HepG2 (cell line): ENCODE results near the gene NPHP4. TPM values are rescaled to one million over a fixed set of nuclear protein-coding genes. Genes with fewer than 3 reads are reported as not detected.

Source experiments
- ATAC-seq: fragments of 200-7000 bp; cut with Tn5 transposase; 3 replicates; pipeline ENCODE4 v1.9.1; 2020; ENCODE audit warnings: mild to moderate bottlenecking, moderate library complexity
- BruUV-seq: library from RNA; stranded (reverse); fragments of 400-500 nt; replicated peaks from 2 replicates; lab custom pipeline; 2021; lab: Mats Ljungman, UMichigan
- CTCF ChIA-PET: fragments of 300-600 bp; formaldehyde crosslinking; extraction: SDS; loops from one replicate; lab custom pipeline; 2021; ENCODE audit warnings: low total read pairs, inconsistent platforms, low intra/inter-chr PET ratio; lab: Yijun Ruan, JAX
- POLR2A ChIA-PET: fragments of 350-600 bp; sonication (Branson Sonifier 250); formaldehyde crosslinking; loops from one replicate; lab custom pipeline; 2020; ENCODE audit warnings: antibody characterized with exemption, inconsistent platforms; lab: Yijun Ruan, JAX
- DNase-seq: peaks from one replicate; pipeline ENCODE4 v3.0.0-alpha.2; 2015; ENCODE audit warnings: low spot score
- FAIRE-seq: peaks from 3 replicates; lab custom pipeline; 2011; peaks lifted over from hg19 to GRCh38; lab: Jason Lieb, UNC
- H2AFZ ChIP-seq: one replicate; pipeline ENCODE4 v1.6.1; 2011; ENCODE audit warnings: low read length, inconsistent platforms
- H3K27ac ChIP-seq: fragments of 300-600 bp; 3 replicates; pipeline ENCODE4 v1.8.0; 2011; ENCODE audit warnings: mixed run types, mild to moderate bottlenecking, mixed read lengths, low read length, inconsistent platforms; ENCODE audit not compliant: insufficient read depth; ENCODE audit errors: extremely low read length
- H3K27me3 ChIP-seq, 2 experiments: fragments of 200-600 bp in 1 of 2; 2 replicates in 1 of 2; 3 replicates in 1 of 2; pipeline versions ENCODE4 v1.6.0 to v1.8.0; 2011; ENCODE audit warnings: low read length in 2 of 2, mild to moderate bottlenecking in 2 of 2, moderate library complexity in 2 of 2, inconsistent platforms in 1 of 2; ENCODE audit not compliant: insufficient read depth in 2 of 2, control insufficient read depth in 1 of 2
- H3K36me3 ChIP-seq, 2 experiments: fragments of 200-600 bp in 1 of 2; replicated peaks in 1 of 2; 2 replicates in 1 of 2; 3 replicates in 1 of 2; pipeline versions ENCODE4 v1.5.1 to v1.8.0; 2011; ENCODE audit warnings: low read length in 2 of 2, inconsistent platforms in 1 of 2; ENCODE audit not compliant: insufficient read depth in 2 of 2, control insufficient read depth in 1 of 2
- H3K4me1 ChIP-seq: 2 replicates; pipeline ENCODE4 v1.5.1; 2012; ENCODE audit warnings: low read length, inconsistent platforms; ENCODE audit not compliant: insufficient read depth
- H3K4me2 ChIP-seq: 2 replicates; pipeline ENCODE4 v1.6.0; 2011; ENCODE audit warnings: low read depth, low read length, inconsistent platforms
- H3K4me3 ChIP-seq, 3 experiments: fragments of 200-600 bp in 1 of 3; sonication (generic), shearing (Covaris generic) in 1 of 3; replicated peaks in 1 of 3; 2 replicates each; pipeline ENCODE4 v1.5.1; 2011 to 2016; ENCODE audit warnings: low read length in 3 of 3, inconsistent platforms in 2 of 3, low read depth in 2 of 3, mild to moderate bottlenecking in 2 of 3, control low read depth in 1 of 3, mixed read lengths in 1 of 3; ENCODE audit not compliant: insufficient read depth in 1 of 3
- H3K79me2 ChIP-seq: one replicate; pipeline ENCODE4 v1.6.1; 2011; ENCODE audit warnings: low read length, inconsistent platforms; ENCODE audit not compliant: insufficient read depth
- H3K9ac ChIP-seq: 2 replicates; pipeline ENCODE4 v1.6.0; 2011; ENCODE audit warnings: mild to moderate bottlenecking, low read depth, low read length, inconsistent platforms; ENCODE audit not compliant: insufficient read depth
- H3K9me3 ChIP-seq: 2 replicates; pipeline ENCODE4 v1.5.1; 2012; ENCODE audit warnings: mild to moderate bottlenecking, low read length
- H4K20me1 ChIP-seq: 2 replicates; pipeline ENCODE4 v1.6.0; 2011; ENCODE audit warnings: inconsistent platforms, mild to moderate bottlenecking, low read length, moderate library complexity; ENCODE audit not compliant: insufficient read depth
- CENPX ChIP-seq: sonication (generic); formaldehyde crosslinking; IDR thresholded peaks from 2 replicates; pipeline ENCODE4 v1.9.0; 2021; ENCODE audit warnings: mild to moderate bottlenecking, missing genetic modification reagents, moderate library complexity
- ERF ChIP-seq: IDR thresholded peaks from 2 replicates; pipeline ENCODE4 v1.6.1; 2018; ENCODE audit warnings: missing biosample characterization, missing genetic modification reagents
- GPN1 ChIP-seq: sonication (generic); formaldehyde crosslinking; IDR thresholded peaks from 2 replicates; pipeline ENCODE4 v1.5.1; 2020; ENCODE audit warnings: missing genetic modification reagents, borderline replicate concordance
- PAXIP1 ChIP-seq: sonication (generic); formaldehyde crosslinking; conservative IDR thresholded peaks from 2 replicates; pipeline ENCODE4 v1.4.0; 2020; ENCODE audit warnings: mild to moderate bottlenecking, missing genetic modification reagents, moderate library complexity
- ZNF572 ChIP-seq: sonication (generic); formaldehyde crosslinking; IDR thresholded peaks from 2 replicates; pipeline ENCODE4 v1.5.1; 2020; ENCODE audit warnings: mild to moderate bottlenecking, missing genetic modification reagents
- ZNF746 ChIP-seq: sonication (generic); formaldehyde crosslinking; IDR thresholded peaks from 2 replicates; pipeline ENCODE4 v1.8.0; 2022; ENCODE audit warnings: mild to moderate bottlenecking, missing genetic modification reagents
- ZNF772 ChIP-seq: sonication (generic); formaldehyde crosslinking; IDR thresholded peaks from 2 replicates; pipeline ENCODE4 v1.5.0; 2020; ENCODE audit warnings: mild to moderate bottlenecking, missing genetic modification reagents
- WGBS: methylation state at CpG from one replicate; pipeline ENCODE4 v1.1.6; 2017; ENCODE audit warnings: low lambda C conversion rate; 5-methylcytosine and 5-hydroxymethylcytosine counted together
- in situ Hi-C: cut with HindIII; loops from 2 replicates; pipeline ENCODE4 v1.10.0; 2017; ENCODE audit warnings: low pct_unique_long_range_greater_than_20kb; ENCODE audit not compliant: extremely low pct_ligation_motif_present
- intact Hi-C: fragments of 100-400 bp; cut with micrococcal nuclease; formaldehyde crosslinking; loops from one replicate; pipeline ENCODE4 v1.10.0; 2022; ENCODE audit not compliant: unreplicated experiment
- polyA plus RNA-seq, 8 experiments: library from polyadenylated mRNA; depleted of rRNA in 3 of 8; stranded (reverse) in 7 of 8; unstranded in 1 of 8; fragments of >200 nt; fragmentation: Illumina TruSeq in 4 of 8; extraction: Trizol in 4 of 8; gene quantifications; 2 replicates each; pipeline versions ENCODE4 v1.2.1 to v1.2.3, GENCODE V29; 2011 to 2016; ENCODE audit warnings: low read depth in 4 of 8, missing spikeins in 1 of 8, mixed read lengths in 1 of 8; ENCODE audit not compliant: insufficient read depth in 1 of 8
- total RNA-seq, 5 experiments: library from RNA; depleted of rRNA; stranded (reverse); fragments of >200 nt; fragmentation: Illumina TruSeq; extraction: Trizol; gene quantifications; 2 replicates each; pipeline ENCODE4 v1.2.3, GENCODE V29; 2016; ENCODE audit warnings: low read depth in 1 of 5
- TF ChIP-seq, protein P1 (sequence below): sonication (generic); formaldehyde crosslinking; IDR thresholded peaks from 2 replicates; pipeline ENCODE4 v1.4.0; 2020; ENCODE audit warnings: low read depth, mild to moderate bottlenecking, missing genetic modification reagents
- TF ChIP-seq, protein P2 (sequence below): sonication (generic); formaldehyde crosslinking; IDR thresholded peaks from 2 replicates; pipeline ENCODE4 v1.4.0; 2020; ENCODE audit warnings: missing genetic modification reagents

NPHP4 gene
- total and polyA plus RNA-seq, 2 of the 13 experiments (the other 11 are each of a cell fraction or from before 2014, with no cell fraction given): 4.4 to 6.8 TPM

DNA sequence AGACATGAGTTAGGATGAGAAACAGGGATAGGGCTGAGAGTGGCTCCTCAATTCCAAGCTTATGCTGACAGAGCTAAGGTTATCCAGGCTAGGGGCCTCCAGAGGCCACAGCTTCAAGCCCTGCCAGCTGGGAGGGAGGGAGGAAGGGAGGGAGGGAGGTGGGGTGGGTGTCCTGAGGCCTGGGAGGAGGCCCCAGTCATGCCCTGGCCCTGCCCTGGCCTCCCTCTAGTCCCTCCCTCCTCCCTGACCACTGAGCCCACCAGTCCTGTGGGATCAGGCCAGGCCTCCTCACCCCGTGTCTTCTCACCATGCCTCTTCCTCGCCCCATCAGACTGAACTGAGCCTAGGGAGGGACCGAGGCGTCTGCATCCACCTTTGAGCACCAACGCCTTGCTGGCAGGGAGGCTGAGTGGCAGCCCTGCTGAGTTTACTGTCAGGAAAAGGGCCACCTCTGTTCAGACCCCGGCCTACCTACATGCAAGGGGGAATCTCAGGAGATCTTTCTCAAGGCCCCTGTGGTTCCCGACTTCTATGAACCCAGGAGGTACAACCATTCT, 116.1 kb downstream of the NPHP4 start (continued):
- no peak for TF ChIP-seq ZNF772 (CRISPR knock-in tag)

DNA sequence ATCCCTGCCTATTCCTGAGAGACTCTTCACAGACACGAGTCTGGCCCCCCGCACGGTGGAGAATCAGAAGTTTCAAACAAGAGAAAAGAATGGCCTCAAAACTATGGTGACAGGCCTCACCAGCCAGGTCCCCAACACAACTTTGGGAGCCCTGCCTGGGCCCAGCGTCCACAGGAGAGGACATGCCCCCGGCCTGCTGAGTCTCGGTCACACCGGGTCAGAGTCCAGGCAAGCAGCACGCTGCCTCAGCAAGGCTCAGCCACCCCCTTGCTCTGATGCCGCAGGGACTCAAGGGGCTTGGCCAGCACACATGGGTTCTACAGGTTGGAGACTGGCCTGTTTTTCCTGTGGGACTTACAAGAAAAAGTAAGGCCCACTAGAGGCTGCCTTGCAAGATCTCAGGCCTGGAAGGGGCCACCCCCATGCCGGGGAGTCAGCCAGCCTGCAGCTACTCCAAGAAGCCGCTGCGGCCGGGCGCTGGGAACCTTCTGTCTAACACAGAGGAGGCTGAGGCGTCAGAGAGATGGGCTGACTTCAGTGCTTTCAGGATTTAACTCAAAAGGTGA, 116.8 kb downstream of the NPHP4 start:
- WGBS: 100% methylated on average over 5 of the region's 15 CpGs
- H3K27me3 ChIP-seq: no peaks in the 10 kb centered on the region
- H2AFZ ChIP-seq: no peak overlapping the region
- TF ChIP-seq ZNF746 (CRISPR knock-in tag) (no peak), PAXIP1 (no peak), CENPX (CRISPR knock-in tag) (no peak), GPN1 (no peak), ERF (CRISPR knock-in tag) (no peak), ZNF572 (no peak)
- TF ChIP-seq, protein P1, sequence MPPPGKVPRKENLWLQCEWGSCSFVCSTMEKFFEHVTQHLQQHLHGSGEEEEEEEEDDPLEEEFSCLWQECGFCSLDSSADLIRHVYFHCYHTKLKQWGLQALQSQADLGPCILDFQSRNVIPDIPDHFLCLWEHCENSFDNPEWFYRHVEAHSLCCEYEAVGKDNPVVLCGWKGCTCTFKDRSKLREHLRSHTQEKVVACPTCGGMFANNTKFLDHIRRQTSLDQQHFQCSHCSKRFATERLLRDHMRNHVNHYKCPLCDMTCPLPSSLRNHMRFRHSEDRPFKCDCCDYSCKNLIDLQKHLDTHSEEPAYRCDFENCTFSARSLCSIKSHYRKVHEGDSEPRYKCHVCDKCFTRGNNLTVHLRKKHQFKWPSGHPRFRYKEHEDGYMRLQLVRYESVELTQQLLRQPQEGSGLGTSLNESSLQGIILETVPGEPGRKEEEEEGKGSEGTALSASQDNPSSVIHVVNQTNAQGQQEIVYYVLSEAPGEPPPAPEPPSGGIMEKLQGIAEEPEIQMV: no peak
- TF ChIP-seq, protein P2, sequence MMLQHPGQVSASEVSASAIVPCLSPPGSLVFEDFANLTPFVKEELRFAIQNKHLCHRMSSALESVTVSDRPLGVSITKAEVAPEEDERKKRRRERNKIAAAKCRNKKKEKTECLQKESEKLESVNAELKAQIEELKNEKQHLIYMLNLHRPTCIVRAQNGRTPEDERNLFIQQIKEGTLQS (CRISPR knock-in tag): no peak
- H3K4me2 ChIP-seq: no peak overlapping the region
- H3K79me2 ChIP-seq: no peaks in the 10 kb centered on the region
- no peaks in the 10 kb centered on the region for H4K20me1 ChIP-seq
- no peak overlapping the region for H3K4me3 ChIP-seq
- POLR2A ChIA-PET: no interaction called here
- BruUV-seq: no TSS peak
- no peak overlapping the region for H3K9ac ChIP-seq
- H3K36me3 ChIP-seq: peaks cover 17 to 62% of the 10 kb centered on the region in 2 experiments; a peak in 4 of 5 replicates
- H3K27ac ChIP-seq: no peak overlapping the region
- intact Hi-C loops: no loop called here
- DNase-seq (no peak), FAIRE-seq (no peak), ATAC-seq (no peak)
- CTCF ChIA-PET: no interaction called here
- in situ Hi-C loops: no loop called here
- H3K9me3 ChIP-seq: no peaks in the 10 kb centered on the region; the same call in 1 of the 2 replicates
- no peaks in the 10 kb centered on the region for H3K4me1 ChIP-seq
